Measurements from ENCODE around the gene KTN1. TPM values are rescaled to one million over a fixed set of nuclear protein-coding genes. Genes with fewer than 3 reads are reported as not detected.

Gene KTN1
- total RNA-seq, 4 donors from 2014 or later, result 57.8 to 123 (median 106) TPM

DNA sequence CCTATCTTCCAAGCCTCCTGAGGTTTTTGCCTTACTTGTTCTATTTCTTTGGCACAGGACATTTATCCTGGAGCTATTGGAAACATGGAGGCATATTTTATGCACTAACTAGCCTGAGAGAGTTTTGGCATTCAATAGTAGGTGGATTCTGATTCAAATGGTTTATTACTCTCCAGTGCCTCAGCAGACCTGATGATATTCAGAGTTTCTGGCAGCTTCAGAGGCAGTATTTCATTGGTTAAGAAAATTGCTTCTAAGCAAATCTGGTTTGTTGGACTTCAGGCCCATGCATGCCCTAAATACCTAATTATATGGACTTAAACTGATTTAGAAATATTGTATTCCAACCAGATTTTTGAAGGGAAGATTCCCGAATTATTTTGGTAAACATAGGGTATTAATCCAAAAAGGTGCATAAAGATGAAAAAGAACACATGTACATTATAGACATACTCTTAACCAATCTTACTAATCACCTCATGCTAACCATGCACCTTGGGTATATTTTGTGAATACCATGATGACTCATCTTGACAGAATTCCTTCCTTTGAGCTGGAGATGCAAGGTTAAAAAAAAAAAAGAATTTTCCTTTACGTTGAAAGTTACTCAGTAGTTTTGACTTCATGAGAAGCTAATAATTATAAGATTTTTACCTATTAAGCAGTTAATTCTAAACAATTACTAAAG lies 44.3 kb upstream of the KTN1 start:
- Histone ChIP-seq H3K4me1 (peaks cover 0 to 46% (median 13%) of the 10 kb centered on the region in 3 donors), H3K27ac (peak overlapping the region; percentile 10 to 53 (median 28)), H3K9me3 (no peaks in the 10 kb centered on the region), H3K36me3 (no peaks in the 10 kb centered on the region), H3K27me3 (no peaks in the 10 kb centered on the region), H3K4me3 (no peak overlapping the region)
- WGBS, 2 donors, result 33 to 37% methylated on average over 2 of the region's 2 CpGs
- intact Hi-C loops (cut with DNase I), result no loop called here
- no peak for DNase-seq
- TF ChIP-seq POLR2A (IDR thresholded peaks at IDR 0.05), result no peak
- TF ChIP-seq, protein P1, sequence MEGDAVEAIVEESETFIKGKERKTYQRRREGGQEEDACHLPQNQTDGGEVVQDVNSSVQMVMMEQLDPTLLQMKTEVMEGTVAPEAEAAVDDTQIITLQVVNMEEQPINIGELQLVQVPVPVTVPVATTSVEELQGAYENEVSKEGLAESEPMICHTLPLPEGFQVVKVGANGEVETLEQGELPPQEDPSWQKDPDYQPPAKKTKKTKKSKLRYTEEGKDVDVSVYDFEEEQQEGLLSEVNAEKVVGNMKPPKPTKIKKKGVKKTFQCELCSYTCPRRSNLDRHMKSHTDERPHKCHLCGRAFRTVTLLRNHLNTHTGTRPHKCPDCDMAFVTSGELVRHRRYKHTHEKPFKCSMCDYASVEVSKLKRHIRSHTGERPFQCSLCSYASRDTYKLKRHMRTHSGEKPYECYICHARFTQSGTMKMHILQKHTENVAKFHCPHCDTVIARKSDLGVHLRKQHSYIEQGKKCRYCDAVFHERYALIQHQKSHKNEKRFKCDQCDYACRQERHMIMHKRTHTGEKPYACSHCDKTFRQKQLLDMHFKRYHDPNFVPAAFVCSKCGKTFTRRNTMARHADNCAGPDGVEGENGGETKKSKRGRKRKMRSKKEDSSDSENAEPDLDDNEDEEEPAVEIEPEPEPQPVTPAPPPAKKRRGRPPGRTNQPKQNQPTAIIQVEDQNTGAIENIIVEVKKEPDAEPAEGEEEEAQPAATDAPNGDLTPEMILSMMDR (IDR thresholded peaks at IDR 0.05), result no peak

DNA sequence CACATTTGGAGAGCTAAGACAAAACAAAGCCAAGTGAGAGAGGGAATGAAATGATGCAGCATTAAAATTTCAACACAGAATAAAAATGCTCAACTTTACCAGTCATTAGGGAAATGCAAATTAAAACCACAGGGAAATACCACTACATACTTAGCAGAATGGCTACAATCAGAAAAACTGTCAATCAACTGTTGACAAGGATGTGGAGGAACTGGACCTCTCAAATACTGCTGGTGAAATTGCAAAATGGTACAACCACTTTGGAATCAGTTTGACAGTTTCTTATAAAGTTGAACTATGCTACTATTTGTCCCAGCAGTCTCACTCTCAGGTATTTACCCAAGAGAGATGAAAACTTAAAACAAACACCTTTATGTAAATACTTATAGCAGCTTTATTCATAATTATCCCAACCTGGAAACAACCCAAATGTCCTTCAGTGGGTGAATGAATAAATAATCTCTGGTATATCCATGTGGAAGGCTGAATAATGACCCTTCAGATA lies 43.8 kb upstream of the KTN1 start:
- Histone ChIP-seq H3K4me1 (peaks cover 0 to 45% (median 13%) of the 10 kb centered on the region in 3 donors), H3K27me3 (no peaks in the 10 kb centered on the region), H3K36me3 (no peaks in the 10 kb centered on the region), H3K9me3 (no peaks in the 10 kb centered on the region), H3K27ac (peak overlapping the region in 3 of 4 donors; percentile 19 to 53 (median 36)), H3K4me3 (no peak overlapping the region)
- intact Hi-C loops (cut with DNase I), result no loop called here
- DNase-seq, result no peak
- TF ChIP-seq, protein P1 (IDR thresholded peaks at IDR 0.05), result no peak
- TF ChIP-seq POLR2A (IDR thresholded peaks at IDR 0.05), result no peak

DNA sequence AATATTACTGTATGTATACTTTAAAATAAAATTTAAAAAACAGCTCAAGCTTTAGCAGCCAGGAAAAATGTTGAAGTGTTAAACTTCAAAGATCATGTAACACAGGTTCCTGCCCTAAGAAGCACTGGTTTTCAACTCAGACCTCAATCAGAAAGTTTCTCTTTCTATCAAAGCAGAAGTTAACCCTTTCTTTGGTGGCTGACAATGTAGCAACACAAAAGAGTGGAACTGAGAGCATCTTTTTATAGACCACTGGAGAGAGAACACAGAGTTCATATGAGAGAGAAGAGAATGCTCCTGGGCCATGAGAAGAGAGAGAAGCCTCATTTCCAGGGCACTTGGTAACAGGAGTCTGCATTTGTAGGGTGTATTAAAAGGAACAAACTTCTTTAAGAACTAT lies 42.2 kb upstream of the KTN1 start:
- TF ChIP-seq, protein P1 (IDR thresholded peaks at IDR 0.05), result no peak
- TF ChIP-seq POLR2A (IDR thresholded peaks at IDR 0.05), result no peak
- Histone ChIP-seq H3K27me3 (no peaks in the 10 kb centered on the region), H3K4me3 (no peak overlapping the region), H3K9me3 (no peaks in the 10 kb centered on the region), H3K36me3 (no peaks in the 10 kb centered on the region), H3K4me1 (peaks cover 0 to 43% (median 13%) of the 10 kb centered on the region in 3 donors), H3K27ac (no peak overlapping the region)
- DNase-seq, result no peak
- intact Hi-C loops (cut with DNase I), result no loop called here

DNA sequence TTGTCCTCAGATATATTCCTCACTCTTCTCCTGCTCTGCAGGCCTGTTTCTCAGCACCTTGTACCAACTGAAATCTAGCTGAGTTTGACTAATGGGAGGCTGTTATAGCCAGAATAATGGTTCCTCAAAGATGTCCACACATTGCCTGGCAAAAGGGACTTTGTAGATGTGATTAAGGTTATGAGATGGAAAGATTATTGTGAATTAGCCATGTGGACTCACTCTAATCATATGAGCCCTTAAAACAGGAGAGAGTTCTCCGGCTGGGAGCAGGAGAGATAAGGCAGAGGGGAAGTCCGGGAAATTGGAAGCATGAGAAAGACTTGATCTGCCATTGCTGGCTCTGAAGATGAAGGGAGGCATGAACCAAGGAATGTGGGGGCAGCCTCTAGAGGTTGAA lies 40.0 kb upstream of the KTN1 start:
- Histone ChIP-seq H3K27me3 (no peaks in the 10 kb centered on the region), H3K4me3 (no peak overlapping the region), H3K27ac (no peak overlapping the region), H3K4me1 (peaks cover 0 to 21% (median 0%) of the 10 kb centered on the region in 3 donors), H3K36me3 (no peaks in the 10 kb centered on the region), H3K9me3 (no peaks in the 10 kb centered on the region)
- no peak for DNase-seq
- intact Hi-C loops (cut with DNase I), result no loop called here
- TF ChIP-seq, protein P1 (IDR thresholded peaks at IDR 0.05), result no peak
- no peak for TF ChIP-seq POLR2A (IDR thresholded peaks at IDR 0.05)
- WGBS, 2 donors, result 90 to 94% methylated on average over 2 of the region's 2 CpGs

DNA sequence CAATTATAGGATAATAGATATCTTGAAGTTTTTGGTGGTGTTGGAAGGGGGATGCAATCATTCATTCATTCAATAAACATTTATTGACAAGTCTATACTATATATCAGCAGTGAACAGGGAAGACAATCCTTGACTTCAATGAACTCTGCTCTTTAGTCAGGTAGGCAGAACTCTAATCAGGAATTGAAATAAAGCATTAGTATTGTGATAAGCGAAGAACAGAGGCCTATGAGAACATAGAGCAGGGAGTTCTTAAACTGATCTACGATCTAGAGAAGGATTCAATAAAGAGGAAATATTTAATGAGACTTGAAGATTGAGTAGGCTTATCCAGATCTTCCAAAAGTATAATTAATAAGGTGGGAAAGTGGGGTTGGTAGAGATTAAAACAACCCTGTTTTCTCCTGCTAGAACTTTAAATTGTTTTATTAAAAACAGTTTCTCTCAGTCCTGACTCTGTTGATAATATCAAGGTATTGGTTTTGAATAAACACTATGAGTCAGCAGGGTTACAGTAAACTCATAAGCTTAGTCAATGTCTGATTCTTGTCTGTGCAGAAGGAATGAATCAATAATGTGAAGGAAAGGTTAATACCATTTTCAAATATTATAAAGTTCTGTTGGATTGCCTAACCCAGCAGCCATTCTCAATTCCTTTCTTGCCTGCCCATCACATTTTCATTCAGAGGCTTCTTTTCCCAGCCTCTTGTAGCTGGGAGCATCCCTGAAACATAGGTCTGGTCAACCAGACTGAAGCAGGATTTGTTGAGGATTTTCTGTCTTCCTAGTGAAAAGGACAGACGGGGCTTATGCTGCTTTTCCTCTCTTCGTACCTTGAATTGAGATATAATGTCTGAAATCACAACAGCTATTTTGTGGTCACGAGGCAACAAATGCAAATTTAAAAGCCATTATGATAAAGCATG lies 38.9 kb upstream of the KTN1 start:
- Histone ChIP-seq H3K36me3 (no peaks in the 10 kb centered on the region), H3K27me3 (no peaks in the 10 kb centered on the region), H3K9me3 (no peaks in the 10 kb centered on the region), H3K4me1 (peaks cover 0 to 10% (median 0%) of the 10 kb centered on the region in 3 donors), H3K27ac (no peak overlapping the region), H3K4me3 (no peak overlapping the region)
- TF ChIP-seq, protein P1 (IDR thresholded peaks at IDR 0.05), result no peak
- TF ChIP-seq POLR2A (IDR thresholded peaks at IDR 0.05), result no peak
- intact Hi-C loops (cut with DNase I), result no loop called here
- DNase-seq, result no peak
- WGBS, 2 donors, result 76 to 90% methylated on average over 5 of the region's 5 CpGs
